Vagina (tissue), 2 donors: ENCODE measurements around the gene PCSK5.

Experiments used
- POLR2A ChIP-seq, 2 donors: fragments of 450-650 bp; IDR thresholded peaks; one replicate each; pipeline ENCODE4 v1.6.1; 2017; ENCODE audit warnings: antibody characterized with exemption in 2 of 2, mild to moderate bottlenecking in 2 of 2, moderate library complexity in 2 of 2
- TF ChIP-seq, protein P1 (sequence below), 3 experiments: fragments of 450-650 bp in 2 of 3; fragments of 200-600 bp in 1 of 3; sonication (generic) in 1 of 3; IDR thresholded peaks; one replicate each; pipeline ENCODE4 v1.5.1; 2017 to 2019; ENCODE audit warnings: antibody characterized with exemption in 3 of 3, mild to moderate bottlenecking in 2 of 3, moderate library complexity in 2 of 3

GRCh38 chr9:75993434-75993833 is 103.0 kb downstream of the PCSK5 start:
- TF ChIP-seq, protein P1, sequence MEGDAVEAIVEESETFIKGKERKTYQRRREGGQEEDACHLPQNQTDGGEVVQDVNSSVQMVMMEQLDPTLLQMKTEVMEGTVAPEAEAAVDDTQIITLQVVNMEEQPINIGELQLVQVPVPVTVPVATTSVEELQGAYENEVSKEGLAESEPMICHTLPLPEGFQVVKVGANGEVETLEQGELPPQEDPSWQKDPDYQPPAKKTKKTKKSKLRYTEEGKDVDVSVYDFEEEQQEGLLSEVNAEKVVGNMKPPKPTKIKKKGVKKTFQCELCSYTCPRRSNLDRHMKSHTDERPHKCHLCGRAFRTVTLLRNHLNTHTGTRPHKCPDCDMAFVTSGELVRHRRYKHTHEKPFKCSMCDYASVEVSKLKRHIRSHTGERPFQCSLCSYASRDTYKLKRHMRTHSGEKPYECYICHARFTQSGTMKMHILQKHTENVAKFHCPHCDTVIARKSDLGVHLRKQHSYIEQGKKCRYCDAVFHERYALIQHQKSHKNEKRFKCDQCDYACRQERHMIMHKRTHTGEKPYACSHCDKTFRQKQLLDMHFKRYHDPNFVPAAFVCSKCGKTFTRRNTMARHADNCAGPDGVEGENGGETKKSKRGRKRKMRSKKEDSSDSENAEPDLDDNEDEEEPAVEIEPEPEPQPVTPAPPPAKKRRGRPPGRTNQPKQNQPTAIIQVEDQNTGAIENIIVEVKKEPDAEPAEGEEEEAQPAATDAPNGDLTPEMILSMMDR (IDR thresholded peaks at IDR 0.05) = no peak
- TF ChIP-seq POLR2A (IDR thresholded peaks at IDR 0.05) = no peak
